Breast epithelium (tissue), 4 donors: ENCODE data around the gene ADGRV1. TPM values are rescaled to one million over a fixed set of nuclear protein-coding genes. Genes with fewer than 3 reads are reported as not detected.

ENCODE experiments used
- DNase-seq, 2 donors: peaks; one replicate each; pipeline ENCODE4 v3.0.0-alpha.2; 2019; ENCODE audit warnings: low spot score in 2 of 2
- H3K27ac ChIP-seq, 2 donors: fragments of 200-600 bp; sonication (generic) in 1 of 2; one replicate each; pipeline ENCODE4 v1.5.1; 2016 to 2019; ENCODE audit warnings: mild to moderate bottlenecking in 1 of 2
- H3K27me3 ChIP-seq, 2 donors: fragments of 200-600 bp; sonication (generic) in 1 of 2; one replicate each; pipeline versions ENCODE4 v1.5.1 to v1.6.0; 2017 to 2019; ENCODE audit warnings: control low read depth in 1 of 2, mild to moderate bottlenecking in 1 of 2
- H3K36me3 ChIP-seq: fragments of 200-600 bp; one replicate; pipeline ENCODE4 v1.5.1; 2019
- H3K4me1 ChIP-seq, 2 donors: fragments of 200-600 bp; sonication (generic); one replicate each; pipeline ENCODE4 v1.5.1; 2016 to 2019; ENCODE audit warnings: control low read depth in 1 of 2
- H3K4me3 ChIP-seq, 3 donors: fragments of 200-600 bp; sonication (generic); 1 replicate in 2 of 3; 2 replicates in 1 of 3; pipeline ENCODE4 v1.5.1; 2016 to 2019; ENCODE audit warnings: mild to moderate bottlenecking in 3 of 3, moderate library complexity in 2 of 3
- H3K9me3 ChIP-seq, 2 donors: fragments of 200-600 bp; sonication (generic) in 1 of 2; one replicate each; pipeline ENCODE4 v1.5.1; 2016 to 2019; ENCODE audit warnings: control low read depth in 1 of 2
- CTCF ChIP-seq, 3 donors: fragments of 450-650 bp; IDR thresholded peaks; one replicate each; pipeline ENCODE4 v1.5.1; 2016 to 2017; ENCODE audit warnings: antibody characterized with exemption in 3 of 3, mild to moderate bottlenecking in 3 of 3, moderate library complexity in 3 of 3
- POLR2A ChIP-seq: fragments of 450-650 bp; IDR thresholded peaks from one replicate; pipeline ENCODE4 v1.6.1; 2016; ENCODE audit warnings: antibody characterized with exemption, mild to moderate bottlenecking, moderate library complexity
- POLR2AphosphoS5 ChIP-seq, 3 donors: sonication (generic); formaldehyde crosslinking; IDR thresholded peaks; one replicate each; pipeline ENCODE4 v1.6.1; 2017; ENCODE audit warnings: antibody characterized with exemption in 3 of 3
- intact Hi-C: fragments of 100-400 bp; cut with DNase I; formaldehyde crosslinking; loops from one replicate; pipeline ENCODE4 v1.15.1; 2023; ENCODE audit warnings: low total_unique reads
- total RNA-seq, 3 donors: library from RNA; depleted of rRNA; stranded (reverse); fragments of >200 nt; gene quantifications; one replicate each; pipeline ENCODE4 v1.1.0, GENCODE V29; 2016

ADGRV1 gene
- total RNA-seq, 3 donors from 2014 or later = 0.32 to 85.2 (median 55.3) TPM

DNA sequence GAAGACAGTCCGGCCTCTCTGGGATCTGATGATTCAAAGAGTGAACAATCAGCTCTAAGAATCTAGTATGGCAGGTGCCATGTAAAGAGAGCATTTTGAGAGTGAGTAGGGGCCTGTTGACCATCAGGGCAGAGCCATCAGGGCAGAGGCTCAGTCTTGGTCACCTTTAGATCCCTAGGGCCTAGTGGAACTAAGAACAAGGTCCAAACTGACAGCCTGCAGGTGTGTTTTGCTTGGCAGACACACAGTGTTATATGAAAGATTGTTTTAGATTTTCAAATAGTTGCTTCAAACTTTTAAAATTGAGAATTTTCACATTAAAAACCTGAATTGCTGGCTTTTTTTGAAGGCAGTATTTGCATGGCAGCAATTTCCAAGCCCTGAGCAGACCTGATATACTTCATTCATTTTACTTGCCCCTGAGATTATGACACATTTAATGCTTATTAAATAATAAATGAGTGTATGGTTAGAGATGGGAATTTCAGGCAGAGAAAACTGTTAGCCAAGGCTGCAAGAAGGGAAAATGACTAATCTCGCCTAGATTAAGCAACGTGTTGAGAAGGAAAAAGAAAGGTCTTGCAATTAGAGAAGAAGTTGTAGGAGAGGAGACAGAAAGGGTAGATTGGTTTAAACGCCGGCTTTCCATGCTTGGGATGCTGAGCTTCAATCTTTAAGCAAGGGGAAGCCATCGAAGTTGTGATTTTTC, 544.9 kb downstream of the ADGRV1 start:
- H3K36me3 ChIP-seq = no peaks in the 10 kb centered on the region

GRCh38 chr5:91104062-91104448, 545.5 kb downstream of the ADGRV1 start:
- H3K4me3 ChIP-seq = no peak overlapping the region
- intact Hi-C loops = loop anchor here (10.0 kb wide), 1 partner anchor 281 kb away; the partner anchor contains the start of gene ARRDC3
- no peak overlapping the region for H3K27ac ChIP-seq
- H3K27me3 ChIP-seq = no peaks in the 10 kb centered on the region
- no peaks in the 10 kb centered on the region for H3K36me3 ChIP-seq
- TF ChIP-seq POLR2A (no peak), POLR2AphosphoS5 (IDR thresholded peaks at IDR 0.05) (no peak), CTCF (IDR thresholded peaks at IDR 0.05) (no peak)
- DNase-seq = no peak
- no peaks in the 10 kb centered on the region for H3K9me3 ChIP-seq
- H3K4me1 ChIP-seq = no peaks in the 10 kb centered on the region

More for the DNA sequence above, 544.9 kb downstream of the ADGRV1 start:
- Histone ChIP-seq H3K4me1 (no peaks in the 10 kb centered on the region), H3K27ac (peak overlapping the region; percentile 34 to 73), H3K4me3 (no peak overlapping the region), H3K27me3 (no peaks in the 10 kb centered on the region), H3K9me3 (no peaks in the 10 kb centered on the region)
- intact Hi-C loops = loop anchor here (10.0 kb wide), 1 partner anchor 281 kb away; the partner anchor contains the start of gene ARRDC3
- no peak for DNase-seq
- TF ChIP-seq POLR2AphosphoS5 (IDR thresholded peaks at IDR 0.05) (no peak), POLR2A (no peak), CTCF (IDR thresholded peaks at IDR 0.05) (no peak)

GRCh38 chr5:91106842-91107511, 548.4 kb downstream of the ADGRV1 start:
- Histone ChIP-seq H3K36me3 (no peaks in the 10 kb centered on the region), H3K4me3 (no peak overlapping the region), H3K27ac (no peak overlapping the region), H3K9me3 (no peaks in the 10 kb centered on the region), H3K4me1 (no peaks in the 10 kb centered on the region), H3K27me3 (no peaks in the 10 kb centered on the region)
- intact Hi-C loops = loop anchor here (2.0 to 10.0 kb wide), 2 partner anchors 58 to 278 kb away; partner anchors contain the start of gene ARRDC3
- DNase-seq = no peak
- TF ChIP-seq CTCF (IDR thresholded peaks at IDR 0.05) = no peak
- no peak for TF ChIP-seq POLR2AphosphoS5 (IDR thresholded peaks at IDR 0.05)
- TF ChIP-seq POLR2A = no peak

DNA sequence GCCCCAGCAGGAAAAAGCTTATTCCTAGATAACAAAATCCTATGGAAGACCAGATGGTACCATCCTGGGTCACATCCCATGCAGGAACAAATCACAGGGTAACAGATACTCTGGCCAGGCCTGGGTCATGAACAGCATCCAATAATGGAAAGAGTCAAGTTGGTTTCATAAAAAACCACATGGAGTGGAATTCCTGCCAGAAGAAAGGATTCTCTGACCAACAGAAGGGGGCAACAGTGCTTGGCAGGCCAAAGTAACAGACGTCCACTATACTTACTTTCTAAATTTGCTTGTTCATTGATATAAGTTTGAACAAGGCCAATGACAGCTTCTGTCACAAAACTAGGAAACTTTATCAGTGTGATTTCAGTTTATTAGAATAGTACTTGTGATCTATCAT, 551.0 kb downstream of the ADGRV1 start:
- no peaks in the 10 kb centered on the region for H3K36me3 ChIP-seq
- no peak for TF ChIP-seq CTCF (IDR thresholded peaks at IDR 0.05)
- no peak for TF ChIP-seq POLR2A
- no peak for TF ChIP-seq POLR2AphosphoS5 (IDR thresholded peaks at IDR 0.05)
- no peaks in the 10 kb centered on the region for H3K27me3 ChIP-seq
- peak overlapping the region; percentile 18 to 20 for H3K27ac ChIP-seq
- no peaks in the 10 kb centered on the region for H3K9me3 ChIP-seq
- H3K4me1 ChIP-seq = no peaks in the 10 kb centered on the region
- intact Hi-C loops = loop anchor here (10.0 kb wide), 1 partner anchor 275 kb away; the partner anchor contains the start of gene ARRDC3
- H3K4me3 ChIP-seq = no peak overlapping the region
- no peak for DNase-seq

GRCh38 chr5:91110686-91111085, 552.1 kb downstream of the ADGRV1 start:
- no peaks in the 10 kb centered on the region for H3K9me3 ChIP-seq
- no peak for DNase-seq
- H3K4me1 ChIP-seq = no peaks in the 10 kb centered on the region
- intact Hi-C loops = no loop called here
- peak overlapping the region; percentile 75 to 78 for H3K27ac ChIP-seq
- H3K27me3 ChIP-seq = no peaks in the 10 kb centered on the region
- TF ChIP-seq CTCF (IDR thresholded peaks at IDR 0.05) = no peak
- TF ChIP-seq POLR2A = no peak
- no peak for TF ChIP-seq POLR2AphosphoS5 (IDR thresholded peaks at IDR 0.05)
- no peak overlapping the region for H3K4me3 ChIP-seq
- no peaks in the 10 kb centered on the region for H3K36me3 ChIP-seq
